ENCODE data around the gene PCSK9. TPM values are rescaled to one million over a fixed set of nuclear protein-coding genes. Genes with fewer than 3 reads are reported as not detected.

PCSK9 gene
- total RNA-seq, 1 donor from 2014 or later = 1.4 TPM

GRCh38 chr1:55078470-55078869, 39.1 kb downstream of the PCSK9 start:
- H3K27ac ChIP-seq (ENCODE audit: low read depth, low read length) = no peak overlapping the region
- Mint-ChIP-seq H3K9me3 (ENCODE audit: unreplicated experiment) (no peaks in the 10 kb centered on the region), H3K4me3 (ENCODE audit: unreplicated experiment) (no peak overlapping the region), H3K4me1 (ENCODE audit: low read depth, unreplicated experiment) (peaks cover 26% of the 10 kb centered on the region), H3K36me3 (ENCODE audit: low read depth, unreplicated experiment) (peaks cover 16% of the 10 kb centered on the region), H3K27ac (ENCODE audit: unreplicated experiment) (no peak overlapping the region), H3K27me3 (ENCODE audit: low read depth, unreplicated experiment) (no peaks in the 10 kb centered on the region)
- H3K27me3 ChIP-seq (ENCODE audit: insufficient read depth, low read length) = no peaks in the 10 kb centered on the region
- peaks cover 44% of the 10 kb centered on the region for H3K36me3 ChIP-seq (ENCODE audit: insufficient read depth, low read length)
- no peak for TF ChIP-seq EZH2 (IDR thresholded peaks at IDR 0.05; ENCODE audit: insufficient read depth, low read length)
- TF ChIP-seq, protein P1, sequence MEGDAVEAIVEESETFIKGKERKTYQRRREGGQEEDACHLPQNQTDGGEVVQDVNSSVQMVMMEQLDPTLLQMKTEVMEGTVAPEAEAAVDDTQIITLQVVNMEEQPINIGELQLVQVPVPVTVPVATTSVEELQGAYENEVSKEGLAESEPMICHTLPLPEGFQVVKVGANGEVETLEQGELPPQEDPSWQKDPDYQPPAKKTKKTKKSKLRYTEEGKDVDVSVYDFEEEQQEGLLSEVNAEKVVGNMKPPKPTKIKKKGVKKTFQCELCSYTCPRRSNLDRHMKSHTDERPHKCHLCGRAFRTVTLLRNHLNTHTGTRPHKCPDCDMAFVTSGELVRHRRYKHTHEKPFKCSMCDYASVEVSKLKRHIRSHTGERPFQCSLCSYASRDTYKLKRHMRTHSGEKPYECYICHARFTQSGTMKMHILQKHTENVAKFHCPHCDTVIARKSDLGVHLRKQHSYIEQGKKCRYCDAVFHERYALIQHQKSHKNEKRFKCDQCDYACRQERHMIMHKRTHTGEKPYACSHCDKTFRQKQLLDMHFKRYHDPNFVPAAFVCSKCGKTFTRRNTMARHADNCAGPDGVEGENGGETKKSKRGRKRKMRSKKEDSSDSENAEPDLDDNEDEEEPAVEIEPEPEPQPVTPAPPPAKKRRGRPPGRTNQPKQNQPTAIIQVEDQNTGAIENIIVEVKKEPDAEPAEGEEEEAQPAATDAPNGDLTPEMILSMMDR (IDR thresholded peaks at IDR 0.05; ENCODE audit: insufficient read depth, low read depth, low read length) = no peak
- FAIRE-seq = no peak
- no peak overlapping the region for H3K4me3 ChIP-seq (ENCODE audit: insufficient read depth, low read depth, low read length)
- H3K4me1 ChIP-seq (ENCODE audit: insufficient read depth, low read length) = peaks cover 14% of the 10 kb centered on the region
- no peak overlapping the region for H2AFZ ChIP-seq (ENCODE audit: low read depth, low read length)
- H4K20me1 ChIP-seq (ENCODE audit: insufficient read depth, low read length) = no peaks in the 10 kb centered on the region
- no peaks in the 10 kb centered on the region for H3K79me2 ChIP-seq (ENCODE audit: insufficient read depth, low read length)
- H3K4me2 ChIP-seq (ENCODE audit: low read length) = no peak overlapping the region
- no peak overlapping the region for H3K9ac ChIP-seq (ENCODE audit: low read length)
- DNase-seq (ENCODE audit: low read depth) = no peak
- H3K9me3 ChIP-seq (ENCODE audit: insufficient read depth, low read depth, low read length) = no peaks in the 10 kb centered on the region

GRCh38 chr1:55079651-55080050, 40.3 kb downstream of the PCSK9 start:
- TF ChIP-seq, protein P1 (IDR thresholded peaks at IDR 0.05; ENCODE audit: insufficient read depth, low read depth, low read length) = no peak
- Histone ChIP-seq H3K27ac (ENCODE audit: low read depth, low read length) (no peak overlapping the region), H3K4me1 (ENCODE audit: insufficient read depth, low read length) (peaks cover 14% of the 10 kb centered on the region), H3K9ac (ENCODE audit: low read length) (no peak overlapping the region), H3K4me2 (ENCODE audit: low read length) (no peak overlapping the region), H3K27me3 (ENCODE audit: insufficient read depth, low read length) (no peaks in the 10 kb centered on the region), H4K20me1 (ENCODE audit: insufficient read depth, low read length) (no peaks in the 10 kb centered on the region), H3K4me3 (ENCODE audit: insufficient read depth, low read depth, low read length) (no peak overlapping the region), H3K9me3 (ENCODE audit: insufficient read depth, low read depth, low read length) (no peaks in the 10 kb centered on the region), H2AFZ (ENCODE audit: low read depth, low read length) (no peak overlapping the region), H3K79me2 (ENCODE audit: insufficient read depth, low read length) (no peaks in the 10 kb centered on the region), H3K36me3 (ENCODE audit: insufficient read depth, low read length) (peaks cover 47% of the 10 kb centered on the region)
- DNase-seq (ENCODE audit: low read depth) = no peak
- Mint-ChIP-seq H3K4me1 (ENCODE audit: low read depth, unreplicated experiment) (peaks cover 26% of the 10 kb centered on the region), H3K36me3 (ENCODE audit: low read depth, unreplicated experiment) (peaks cover 22% of the 10 kb centered on the region), H3K27me3 (ENCODE audit: low read depth, unreplicated experiment) (no peaks in the 10 kb centered on the region), H3K9me3 (ENCODE audit: unreplicated experiment) (no peaks in the 10 kb centered on the region), H3K4me3 (ENCODE audit: unreplicated experiment) (no peak overlapping the region), H3K27ac (ENCODE audit: unreplicated experiment) (no peak overlapping the region)
- FAIRE-seq = no peak

- Mint-ChIP-seq H3K27me3 (ENCODE audit: low read depth, unreplicated experiment) (no peaks in the 10 kb centered on the region), H3K4me3 (ENCODE audit: unreplicated experiment) (no peak overlapping the region), H3K4me1 (ENCODE audit: low read depth, unreplicated experiment) (peaks cover 20% of the 10 kb centered on the region), H3K27ac (ENCODE audit: unreplicated experiment) (peak overlapping the region; percentile 66), H3K36me3 (ENCODE audit: low read depth, unreplicated experiment) (peaks cover 28% of the 10 kb centered on the region), H3K9me3 (ENCODE audit: unreplicated experiment) (no peaks in the 10 kb centered on the region)
- Histone ChIP-seq H3K4me2 (ENCODE audit: low read length) (peak overlapping the region; percentile 50), H3K27ac (ENCODE audit: low read depth, low read length) (peak overlapping the region; percentile 52), H3K9me3 (ENCODE audit: insufficient read depth, low read depth, low read length) (no peaks in the 10 kb centered on the region), H4K20me1 (ENCODE audit: insufficient read depth, low read length) (no peaks in the 10 kb centered on the region), H3K27me3 (ENCODE audit: insufficient read depth, low read length) (no peaks in the 10 kb centered on the region), H3K9ac (ENCODE audit: low read length) (peak overlapping the region; percentile 23), H3K4me3 (ENCODE audit: insufficient read depth, low read depth, low read length) (no peak overlapping the region), H3K4me1 (ENCODE audit: insufficient read depth, low read length) (peaks cover 14% of the 10 kb centered on the region), H2AFZ (ENCODE audit: low read depth, low read length) (no peak overlapping the region), H3K36me3 (ENCODE audit: insufficient read depth, low read length) (peaks cover 56% of the 10 kb centered on the region), H3K79me2 (ENCODE audit: insufficient read depth, low read length) (no peaks in the 10 kb centered on the region)
- peak; percentile 87 for DNase-seq (ENCODE audit: low read depth)
- peak; percentile 37 for FAIRE-seq
- no peak for TF ChIP-seq EZH2 (IDR thresholded peaks at IDR 0.05; ENCODE audit: insufficient read depth, low read length)
- TF ChIP-seq, protein P1 (IDR thresholded peaks at IDR 0.05; ENCODE audit: insufficient read depth, low read depth, low read length) = no peak
Measured at GRCh38 chr1:55081188-55081904, 42.0 kb downstream of the PCSK9 start.
